CD4-positive, alpha-beta T cell (primary cell): ENCODE data around the gene PDZD11. TPM values are rescaled to one million over a fixed set of nuclear protein-coding genes. Genes with fewer than 3 reads are reported as not detected.
"Not testable (repeated sequence)": the region's sequence is repeated elsewhere in the genome, so short reads cannot be mapped to it uniquely, and the experiment has no call there.

ENCODE experiments used
- ATAC-seq: fragments of 200-7000 bp; cut with Tn5 transposase; one replicate; pipeline ENCODE4 v1.10.0; 2022; ENCODE audit warnings: mild to moderate bottlenecking; ENCODE audit not compliant: poor library complexity
- CTCF ChIA-PET: fragments of 350-600 bp; sonication (Branson Sonifier 250); formaldehyde crosslinking; loops from one replicate; lab custom pipeline; 2021; ENCODE audit warnings: antibody characterized with exemption, inconsistent platforms; lab: Charles Lee
- POLR2A ChIA-PET: fragments of 350-600 bp; sonication (Branson Sonifier 250); formaldehyde crosslinking; loops from one replicate; lab custom pipeline; 2021; ENCODE audit warnings: antibody characterized with exemption, inconsistent platforms; lab: Charles Lee
- DNase-seq, 14 experiments: peaks; one replicate each; pipeline ENCODE4 v3.0.0-alpha.2; 2013 to 2020; ENCODE audit warnings: mixed read lengths in 2 of 14
- H3K27ac ChIP-seq, 2 donors: one replicate each; pipeline versions ENCODE4 v1.5.1 to v1.7.0; 2013; ENCODE audit warnings: low read length in 2 of 2, low read depth in 1 of 2, mild to moderate bottlenecking in 1 of 2
- H3K27me3 ChIP-seq, 2 experiments: 1 replicate in 1 of 2; 2 replicates in 1 of 2; pipeline versions ENCODE4 v1.6.1 to v1.7.0; 2013; ENCODE audit warnings: low read length in 2 of 2, control low read depth in 1 of 2, mild to moderate bottlenecking in 1 of 2, moderate library complexity in 1 of 2; ENCODE audit not compliant: insufficient read depth in 2 of 2, control insufficient read depth in 1 of 2
- H3K36me3 ChIP-seq: one replicate; pipeline ENCODE4 v1.6.1; 2013; ENCODE audit warnings: low read length, control low read depth; ENCODE audit not compliant: insufficient read depth
- H3K4me1 ChIP-seq: one replicate; pipeline ENCODE4 v1.6.1; 2013; ENCODE audit warnings: low read length, control low read depth; ENCODE audit not compliant: insufficient read depth
- H3K4me3 ChIP-seq: one replicate; pipeline ENCODE4 v1.5.1; 2013; ENCODE audit warnings: mild to moderate bottlenecking, low read length, moderate library complexity
- H3K9me3 ChIP-seq, 2 experiments: 1 replicate in 1 of 2; 2 replicates in 1 of 2; pipeline versions ENCODE4 v1.6.1 to v1.7.0; 2013; ENCODE audit warnings: low read length in 2 of 2, mild to moderate bottlenecking in 2 of 2, control low read depth in 1 of 2, moderate library complexity in 1 of 2; ENCODE audit not compliant: control insufficient read depth in 1 of 2, insufficient read depth in 1 of 2
- H3K27ac Mint-ChIP-seq: one replicate; pipeline ENCODE4 v1.8.0; 2020; ENCODE audit warnings: mixed read lengths
- H3K27me3 Mint-ChIP-seq: one replicate; pipeline ENCODE4 v1.8.0; 2021; ENCODE audit warnings: mixed read lengths
- H3K36me3 Mint-ChIP-seq: one replicate; pipeline ENCODE4 v1.8.0; 2021; ENCODE audit warnings: low read depth, mixed read lengths
- H3K4me1 Mint-ChIP-seq: one replicate; pipeline ENCODE4 v1.8.0; 2021; ENCODE audit warnings: low read depth, mixed read lengths
- H3K4me3 Mint-ChIP-seq: one replicate; pipeline ENCODE4 v1.8.0; 2020; ENCODE audit warnings: mild to moderate bottlenecking, mixed read lengths
- H3K9me3 Mint-ChIP-seq: one replicate; pipeline ENCODE4 v1.8.0; 2020; ENCODE audit warnings: mixed read lengths
- CTCF ChIP-seq: fragments of 200-600 bp; IDR thresholded peaks from one replicate; pipeline ENCODE4 v1.8.0; 2022; ENCODE audit warnings: antibody characterized with exemption, mild to moderate bottlenecking
- intact Hi-C, 2 experiments: fragments of 100-400 bp; cut with DNase I in 1 of 2; cut with micrococcal nuclease in 1 of 2; formaldehyde crosslinking; loops; one replicate each; pipeline versions ENCODE4 v1.15.1 to v1.9.0; 2023 to 2025; cut with DNase I, micrococcal nuclease
- total RNA-seq, 174 experiments: library from RNA in 2 of 174; stranded (reverse) in 2 of 174; gene quantifications; one replicate each; pipeline ENCODE4 v1.2.3 and lab custom pipeline; 2021 to 2026

Gene PDZD11
- total RNA-seq, 2 experiments from 2014 or later, result 6.1 to 7.8 TPM

- intact Hi-C loops, result loop anchor here (5.0 to 10.0 kb wide), 2 partner anchors 62 to 100 kb away; no protein-coding TSS in a partner anchor
- H3K27ac Mint-ChIP-seq, result no peak overlapping the region
- Histone ChIP-seq H3K36me3 (no peaks in the 10 kb centered on the region), H3K27ac (no peak overlapping the region), H3K4me1 (no peaks in the 10 kb centered on the region), H3K9me3 (no peaks in the 10 kb centered on the region), H3K27me3 (no peaks in the 10 kb centered on the region), H3K4me3 (no peak overlapping the region)
- ChIA-PET CTCF (no interaction called here), POLR2A (no interaction called here)
- H3K9me3 Mint-ChIP-seq, result no peaks in the 10 kb centered on the region
- DNase-seq (no peak), ATAC-seq (no peak)
- H3K36me3 Mint-ChIP-seq, result no peaks in the 10 kb centered on the region
- no peaks in the 10 kb centered on the region for H3K27me3 Mint-ChIP-seq
- no peak overlapping the region for H3K4me3 Mint-ChIP-seq
- H3K4me1 Mint-ChIP-seq, result no peaks in the 10 kb centered on the region
- no peak for TF ChIP-seq CTCF
Observed at GRCh38 chrX:70332600-70332999, 42.9 kb upstream of the PDZD11 start.

- no peak for ATAC-seq
Observed at GRCh38 chrX:70331161-70331560, 41.4 kb upstream of the PDZD11 start.

GRCh38 chrX:70324326-70324725 is 34.6 kb upstream of the PDZD11 start:
- no peak for TF ChIP-seq CTCF
- no peaks in the 10 kb centered on the region for H3K9me3 ChIP-seq
- Mint-ChIP-seq H3K4me1 (no peaks in the 10 kb centered on the region), H3K27me3 (no peaks in the 10 kb centered on the region), H3K27ac (no peak overlapping the region), H3K4me3 (no peak overlapping the region), H3K36me3 (no peaks in the 10 kb centered on the region), H3K9me3 (no peaks in the 10 kb centered on the region)
- H3K36me3 ChIP-seq, result no peaks in the 10 kb centered on the region
- DNase-seq (no peak), ATAC-seq (no peak)
- no peak overlapping the region for H3K27ac ChIP-seq
- ChIA-PET CTCF (no interaction called here), POLR2A (no interaction called here)
- intact Hi-C loops, result no loop called here
- no peaks in the 10 kb centered on the region for H3K4me1 ChIP-seq
- no peak overlapping the region for H3K4me3 ChIP-seq
- no peaks in the 10 kb centered on the region for H3K27me3 ChIP-seq

More at GRCh38 chrX:70331161-70331560, 41.4 kb upstream of the PDZD11 start:
- H3K36me3 ChIP-seq, result no peaks in the 10 kb centered on the region
- Mint-ChIP-seq H3K27me3 (no peaks in the 10 kb centered on the region), H3K36me3 (no peaks in the 10 kb centered on the region), H3K4me3 (no peak overlapping the region), H3K4me1 (no peaks in the 10 kb centered on the region), H3K9me3 (no peaks in the 10 kb centered on the region), H3K27ac (no peak overlapping the region)
- no peaks in the 10 kb centered on the region for H3K27me3 ChIP-seq
- H3K27ac ChIP-seq, result no peak overlapping the region
- ChIA-PET POLR2A (no interaction called here), CTCF (no interaction called here)
- TF ChIP-seq CTCF, result no peak
- no peaks in the 10 kb centered on the region for H3K4me1 ChIP-seq
- intact Hi-C loops, result loop anchor here (5.0 to 10.0 kb wide), 2 partner anchors 64 to 101 kb away; no protein-coding TSS in a partner anchor
- no peak for DNase-seq
- no peak overlapping the region for H3K4me3 ChIP-seq
- no peaks in the 10 kb centered on the region for H3K9me3 ChIP-seq

GRCh38 chrX:70323628-70324027 is 33.9 kb upstream of the PDZD11 start:
- POLR2A ChIA-PET, H3K9me3 Mint-ChIP-seq: not testable (repeated sequence)

More at GRCh38 chrX:70323628-70324027, 33.9 kb upstream of the PDZD11 start:
- H3K4me1 ChIP-seq, H3K4me3 ChIP-seq, ATAC-seq, H3K4me1 Mint-ChIP-seq, H3K4me3 Mint-ChIP-seq, CTCF ChIA-PET, H3K27me3 Mint-ChIP-seq, H3K27ac ChIP-seq, intact Hi-C loops, H3K9me3 ChIP-seq, H3K27ac Mint-ChIP-seq, DNase-seq, H3K36me3 ChIP-seq, H3K36me3 Mint-ChIP-seq, H3K27me3 ChIP-seq: not testable (repeated sequence)
